C4-2B (cell line): Measurements from ENCODE around the gene HEBP2.

ENCODE experiments used
- ZFX ChIP-seq: fragments of 450-650 bp; IDR thresholded peaks from 2 replicates; pipeline ENCODE4 v1.6.1; 2017
- TF ChIP-seq, protein P1 (sequence below): fragments of 450-650 bp; conservative IDR thresholded peaks from 2 replicates; pipeline ENCODE4 v1.5.1; 2017; ENCODE audit warnings: mild to moderate bottlenecking

DNA sequence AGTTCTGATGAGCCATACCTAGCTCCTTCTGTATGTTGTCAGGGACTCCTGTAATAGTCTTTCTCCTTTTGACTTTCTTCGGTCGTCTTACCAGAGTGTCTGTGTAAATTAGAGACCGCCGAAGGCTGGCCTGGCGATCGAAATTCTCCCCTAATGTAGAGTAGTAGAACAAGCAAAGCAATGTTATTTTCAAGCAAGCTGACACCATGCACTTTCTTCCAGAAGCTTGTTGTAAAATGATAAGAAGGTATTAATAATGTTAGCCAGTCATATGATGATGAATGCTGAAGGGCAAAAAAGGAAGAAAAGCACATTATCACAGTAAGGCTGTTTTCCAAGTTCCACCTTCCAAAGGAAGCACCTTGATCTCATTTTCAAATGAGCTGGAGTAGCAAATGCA lies 37.9 kb downstream of the HEBP2 start:
- TF ChIP-seq, protein P1, sequence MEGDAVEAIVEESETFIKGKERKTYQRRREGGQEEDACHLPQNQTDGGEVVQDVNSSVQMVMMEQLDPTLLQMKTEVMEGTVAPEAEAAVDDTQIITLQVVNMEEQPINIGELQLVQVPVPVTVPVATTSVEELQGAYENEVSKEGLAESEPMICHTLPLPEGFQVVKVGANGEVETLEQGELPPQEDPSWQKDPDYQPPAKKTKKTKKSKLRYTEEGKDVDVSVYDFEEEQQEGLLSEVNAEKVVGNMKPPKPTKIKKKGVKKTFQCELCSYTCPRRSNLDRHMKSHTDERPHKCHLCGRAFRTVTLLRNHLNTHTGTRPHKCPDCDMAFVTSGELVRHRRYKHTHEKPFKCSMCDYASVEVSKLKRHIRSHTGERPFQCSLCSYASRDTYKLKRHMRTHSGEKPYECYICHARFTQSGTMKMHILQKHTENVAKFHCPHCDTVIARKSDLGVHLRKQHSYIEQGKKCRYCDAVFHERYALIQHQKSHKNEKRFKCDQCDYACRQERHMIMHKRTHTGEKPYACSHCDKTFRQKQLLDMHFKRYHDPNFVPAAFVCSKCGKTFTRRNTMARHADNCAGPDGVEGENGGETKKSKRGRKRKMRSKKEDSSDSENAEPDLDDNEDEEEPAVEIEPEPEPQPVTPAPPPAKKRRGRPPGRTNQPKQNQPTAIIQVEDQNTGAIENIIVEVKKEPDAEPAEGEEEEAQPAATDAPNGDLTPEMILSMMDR = no peak
- no peak for TF ChIP-seq ZFX
